ENCODE results near the gene MUC4.

DNA sequence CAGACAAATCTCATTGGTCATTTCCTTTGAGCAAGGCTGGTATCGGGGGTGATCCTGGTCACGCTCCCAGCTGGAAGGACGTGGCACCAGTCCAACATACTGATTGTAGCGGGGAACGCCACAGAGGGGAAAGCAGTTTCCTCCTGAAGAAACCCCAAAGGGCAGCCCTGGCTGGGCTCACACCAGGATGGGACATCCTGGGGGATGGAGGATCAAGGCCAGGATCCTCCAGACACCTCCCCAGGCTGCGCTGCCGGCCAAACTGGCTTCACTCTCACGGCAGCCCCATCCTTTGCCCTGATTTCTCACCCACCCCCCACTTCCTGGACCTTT is 54.3 kb downstream of the MUC4 start:
- TF ChIP-seq EZH2 (IDR thresholded peaks at IDR 0.05) (no peak), POLR2AphosphoS5 (IDR thresholded peaks at IDR 0.05; ENCODE audit: borderline replicate concordance, low read depth, low read length) (no peak)

All from SK-N-MC (cell line).